Measurements from ENCODE around the gene PARVB.

Gene PARVB

GRCh38 chr22:44167501-44167900 lies 143.4 kb downstream of the PARVB start:
- no peak for DNase-seq

GRCh38 chr22:44168206-44168605 lies 144.1 kb downstream of the PARVB start:
- no peak for DNase-seq

GRCh38 chr22:44170470-44170869 lies 146.4 kb downstream of the PARVB start:
- no peak for DNase-seq

GRCh38 chr22:44171561-44171960 lies 147.5 kb downstream of the PARVB start:
- no peak for DNase-seq

- DNase-seq = no peak
Observed at GRCh38 chr22:44172370-44173108, 148.4 kb downstream of the PARVB start.

GRCh38 chr22:44173154-44173553 lies 149.1 kb downstream of the PARVB start:
- DNase-seq = no peak

GRCh38 chr22:44175676-44176075 lies 151.6 kb downstream of the PARVB start:
- no peak for DNase-seq

- DNase-seq = no peak
Observed at GRCh38 chr22:44179196-44179988, 155.3 kb downstream of the PARVB start.

- DNase-seq = no peak
Observed at GRCh38 chr22:44179989-44180705, 156.0 kb downstream of the PARVB start.

- DNase-seq = peak in 5 of 6 experiments; percentile 34 to 82 (median 54)
Observed at GRCh38 chr22:44180706-44181032, 156.6 kb downstream of the PARVB start, which contains the start of gene PARVG. Gene PARVG (plus strand): TSS chr22:44180925. CDS start chr22:44183330, 2,405 bp downstream.

- peak; percentile 41 to 67 (median 45) for DNase-seq
Observed at GRCh38 chr22:44181033-44181911, 157.2 kb downstream of the PARVB start.

- peak in 1 of 6 experiments; percentile 19 for DNase-seq
Observed at GRCh38 chr22:44181912-44182587, 157.9 kb downstream of the PARVB start.

GRCh38 chr22:44182588-44183286 lies 158.6 kb downstream of the PARVB start:
- DNase-seq = peak in 5 of 6 experiments; percentile 8 to 43 (median 28)

- DNase-seq = peak in 1 of 6 experiments; percentile 16
Observed at GRCh38 chr22:44183287-44183588, 159.1 kb downstream of the PARVB start.

GRCh38 chr22:44184006-44184405 lies 159.9 kb downstream of the PARVB start:
- no peak for DNase-seq

- no peak for DNase-seq
Observed at GRCh38 chr22:44185237-44186120, 161.4 kb downstream of the PARVB start.

GRCh38 chr22:44186121-44186510 lies 162.0 kb downstream of the PARVB start:
- no peak for DNase-seq

- no peak for DNase-seq
Observed at GRCh38 chr22:44186737-44187136, 162.6 kb downstream of the PARVB start.

- DNase-seq = no peak
Observed at GRCh38 chr22:44187652-44188230, 163.6 kb downstream of the PARVB start.

GRCh38 chr22:44188316-44188715 lies 164.2 kb downstream of the PARVB start:
- no peak for DNase-seq

Data from stimulated activated naive CD4-positive, alpha-beta T cell (primary cell).